Nephron progenitor cell (in vitro differentiated cells): ENCODE results near the gene ATP2B2.

Source experiments
- DNase-seq: peaks from one replicate; pipeline ENCODE4 v3.0.0; 2021
- H3K27ac Mint-ChIP-seq: 2 replicates; pipeline ENCODE4 v1.8.0; 2021; ENCODE audit warnings: mild to moderate bottlenecking, moderate library complexity, mixed read lengths
- H3K27me3 Mint-ChIP-seq: 2 replicates; pipeline ENCODE4 v1.8.0; 2021; ENCODE audit warnings: mild to moderate bottlenecking, low read depth, mixed read lengths; ENCODE audit not compliant: poor library complexity
- H3K36me3 Mint-ChIP-seq: 2 replicates; pipeline ENCODE4 v1.8.0; 2021; ENCODE audit warnings: low read depth, mixed read lengths
- H3K4me1 Mint-ChIP-seq: 2 replicates; pipeline ENCODE4 v1.8.0; 2021; ENCODE audit warnings: mixed read lengths
- H3K4me3 Mint-ChIP-seq: 2 replicates; pipeline ENCODE4 v1.8.0; 2021; ENCODE audit warnings: mild to moderate bottlenecking, moderate library complexity, mixed read lengths
- H3K9me3 Mint-ChIP-seq: 2 replicates; pipeline ENCODE4 v1.8.0; 2021; ENCODE audit warnings: mild to moderate bottlenecking, moderate library complexity, mixed read lengths
- CTCF ChIP-seq: fragments of 200-600 bp; sonication (generic); IDR thresholded peaks from 2 replicates; pipeline ENCODE4 v1.5.0; 2021; ENCODE audit warnings: antibody characterized with exemption

ATP2B2 gene

GRCh38 chr3:10505050-10505790 is at the start of gene ATP2B2:
Gene ATP2B2 (minus strand): TSS chr3:10505586. CDS start chr3:10449543, 56,043 bp downstream.
- TF ChIP-seq CTCF = no peak
- H3K4me1 Mint-ChIP-seq = peaks cover 31% of the 10 kb centered on the region
- H3K27me3 Mint-ChIP-seq = peaks cover 62% of the 10 kb centered on the region
- H3K36me3 Mint-ChIP-seq = no peaks in the 10 kb centered on the region
- H3K4me3 Mint-ChIP-seq = peak within 1 kb of the TSS; percentile 73
- no peaks in the 10 kb centered on the region for H3K9me3 Mint-ChIP-seq
- no peak within 1 kb of the TSS for H3K27ac Mint-ChIP-seq
- peak; percentile 60 for DNase-seq

- Mint-ChIP-seq H3K27ac (no peak overlapping the region), H3K4me3 (no peak overlapping the region), H3K36me3 (no peaks in the 10 kb centered on the region), H3K9me3 (no peaks in the 10 kb centered on the region), H3K4me1 (no peaks in the 10 kb centered on the region), H3K27me3 (peaks cover 14% of the 10 kb centered on the region)
- TF ChIP-seq CTCF = no peak
- DNase-seq = no peak
Observed at GRCh38 chr3:10554746-10555145, 49.4 kb upstream of the ATP2B2 start.

- TF ChIP-seq CTCF = no peak
- no peaks in the 10 kb centered on the region for H3K4me1 Mint-ChIP-seq
- DNase-seq = no peak
- H3K4me3 Mint-ChIP-seq = no peak overlapping the region
- no peaks in the 10 kb centered on the region for H3K36me3 Mint-ChIP-seq
- H3K27ac Mint-ChIP-seq = no peak overlapping the region
- H3K27me3 Mint-ChIP-seq = peaks cover 13% of the 10 kb centered on the region
- H3K9me3 Mint-ChIP-seq = no peaks in the 10 kb centered on the region
Observed at GRCh38 chr3:10554236-10554611, 48.8 kb upstream of the ATP2B2 start.

- Mint-ChIP-seq H3K36me3 (no peaks in the 10 kb centered on the region), H3K4me3 (no peak overlapping the region), H3K9me3 (no peaks in the 10 kb centered on the region), H3K27ac (no peak overlapping the region), H3K4me1 (no peaks in the 10 kb centered on the region), H3K27me3 (peaks cover 17% of the 10 kb centered on the region)
- no peak for TF ChIP-seq CTCF
- DNase-seq = peak; percentile 18
Observed at GRCh38 chr3:10553591-10554235, 48.3 kb upstream of the ATP2B2 start.

GRCh38 chr3:10552631-10552943 is 47.2 kb upstream of the ATP2B2 start:
- Mint-ChIP-seq H3K4me3 (no peak overlapping the region), H3K27me3 (peaks cover 12% of the 10 kb centered on the region), H3K4me1 (no peaks in the 10 kb centered on the region), H3K9me3 (no peaks in the 10 kb centered on the region), H3K36me3 (no peaks in the 10 kb centered on the region), H3K27ac (no peak overlapping the region)
- no peak for TF ChIP-seq CTCF
- no peak for DNase-seq
